G401 (cell line): ENCODE measurements around the gene MCMBP. TPM values are rescaled to one million over a fixed set of nuclear protein-coding genes. Genes with fewer than 3 reads are reported as not detected.
A peak's percentile ranks its signal among the peaks of the same experiment; 100 is the strongest.
"Not testable (repeated sequence)": the region's sequence is repeated elsewhere in the genome, so short reads cannot be mapped to it uniquely, and the experiment has no call there.

Experiments
- DNase-seq: peaks from one replicate; pipeline ENCODE4 v3.0.0-alpha.2; 2015; ENCODE audit warnings: low spot score
- in situ Hi-C: cut with HindIII; loops from 2 replicates; pipeline ENCODE4 v1.10.0; 2016; ENCODE audit warnings: low sequenced_read_pairs, mixed read lengths
- total RNA-seq: library from RNA; depleted of rRNA; stranded (reverse); fragments of >200 nt; shearing (Covaris generic); gene quantifications from 2 replicates; pipeline ENCODE4 v1.2.3, GENCODE V29; 2014; rRNA removed

Gene MCMBP, protein sequence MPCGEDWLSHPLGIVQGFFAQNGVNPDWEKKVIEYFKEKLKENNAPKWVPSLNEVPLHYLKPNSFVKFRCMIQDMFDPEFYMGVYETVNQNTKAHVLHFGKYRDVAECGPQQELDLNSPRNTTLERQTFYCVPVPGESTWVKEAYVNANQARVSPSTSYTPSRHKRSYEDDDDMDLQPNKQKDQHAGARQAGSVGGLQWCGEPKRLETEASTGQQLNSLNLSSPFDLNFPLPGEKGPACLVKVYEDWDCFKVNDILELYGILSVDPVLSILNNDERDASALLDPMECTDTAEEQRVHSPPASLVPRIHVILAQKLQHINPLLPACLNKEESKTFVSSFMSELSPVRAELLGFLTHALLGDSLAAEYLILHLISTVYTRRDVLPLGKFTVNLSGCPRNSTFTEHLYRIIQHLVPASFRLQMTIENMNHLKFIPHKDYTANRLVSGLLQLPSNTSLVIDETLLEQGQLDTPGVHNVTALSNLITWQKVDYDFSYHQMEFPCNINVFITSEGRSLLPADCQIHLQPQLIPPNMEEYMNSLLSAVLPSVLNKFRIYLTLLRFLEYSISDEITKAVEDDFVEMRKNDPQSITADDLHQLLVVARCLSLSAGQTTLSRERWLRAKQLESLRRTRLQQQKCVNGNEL
- total RNA-seq = 31.4 and 38.1 TPM in 2 replicates

GRCh38 chr10:119872610-119872859 is at the start of gene MCMBP:
Gene MCMBP, minus strand, starts transcription at chr10:119872843. Its CDS starts 259 bp downstream, at chr10:119872584.
- DNase-seq = no peak

GRCh38 chr10:119919826-119920225 is 47.2 kb upstream of the MCMBP start:
- no peak for DNase-seq
- in situ Hi-C loops = no loop called here

More at GRCh38 chr10:119872610-119872859, at the start of gene MCMBP:
- in situ Hi-C loops = no loop called here

- in situ Hi-C loops = no loop called here
- no peak for DNase-seq
Measured at GRCh38 chr10:119919271-119919670, 46.6 kb upstream of the MCMBP start.

DNA sequence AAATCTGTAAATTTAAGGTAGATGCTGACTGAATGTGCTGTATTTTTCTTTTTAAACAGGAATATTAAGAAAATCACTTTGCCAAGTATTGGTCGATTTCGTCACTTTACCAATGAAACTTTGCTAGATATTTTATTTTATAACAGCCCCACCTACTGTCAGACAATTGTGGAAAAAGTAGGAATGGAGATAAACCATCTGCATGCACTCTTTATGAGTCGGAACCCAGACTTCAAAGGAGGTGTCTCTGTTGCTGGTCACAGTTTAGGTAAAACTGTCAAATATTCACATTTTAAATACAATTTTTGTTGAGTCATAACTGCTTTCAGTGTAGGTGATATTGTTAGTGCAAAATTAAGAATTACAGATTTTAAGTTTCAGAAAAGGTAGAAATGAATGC is 45.1 kb upstream of the MCMBP start:
- DNase-seq = no peak
- in situ Hi-C loops = no loop called here

GRCh38 chr10:119910689-119911088 is 38.0 kb upstream of the MCMBP start:
- in situ Hi-C loops = no loop called here
- DNase-seq = no peak

- in situ Hi-C loops = no loop called here
- DNase-seq = no peak
Measured at GRCh38 chr10:119908166-119908565, 35.5 kb upstream of the MCMBP start.

DNA sequence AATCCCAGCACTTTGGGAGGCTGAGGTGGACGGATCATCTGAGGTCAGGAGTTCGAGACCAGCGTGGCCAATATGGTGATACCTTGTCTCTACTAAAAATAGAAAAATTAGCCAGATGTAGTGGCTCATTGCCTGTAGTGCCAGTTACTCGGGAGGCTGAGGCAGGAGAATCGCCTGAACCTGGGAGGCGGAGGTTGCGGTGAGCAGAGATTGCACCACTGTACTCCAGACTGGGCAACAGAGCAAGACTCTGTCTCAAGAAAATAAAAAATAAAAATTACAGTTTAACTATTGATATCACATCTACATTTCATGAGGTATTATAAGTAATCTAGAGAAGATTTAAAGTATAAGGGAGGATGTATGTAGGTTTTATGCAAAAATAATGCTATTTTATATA is 35.1 kb upstream of the MCMBP start:
- in situ Hi-C loops, DNase-seq: not testable (repeated sequence)

DNA sequence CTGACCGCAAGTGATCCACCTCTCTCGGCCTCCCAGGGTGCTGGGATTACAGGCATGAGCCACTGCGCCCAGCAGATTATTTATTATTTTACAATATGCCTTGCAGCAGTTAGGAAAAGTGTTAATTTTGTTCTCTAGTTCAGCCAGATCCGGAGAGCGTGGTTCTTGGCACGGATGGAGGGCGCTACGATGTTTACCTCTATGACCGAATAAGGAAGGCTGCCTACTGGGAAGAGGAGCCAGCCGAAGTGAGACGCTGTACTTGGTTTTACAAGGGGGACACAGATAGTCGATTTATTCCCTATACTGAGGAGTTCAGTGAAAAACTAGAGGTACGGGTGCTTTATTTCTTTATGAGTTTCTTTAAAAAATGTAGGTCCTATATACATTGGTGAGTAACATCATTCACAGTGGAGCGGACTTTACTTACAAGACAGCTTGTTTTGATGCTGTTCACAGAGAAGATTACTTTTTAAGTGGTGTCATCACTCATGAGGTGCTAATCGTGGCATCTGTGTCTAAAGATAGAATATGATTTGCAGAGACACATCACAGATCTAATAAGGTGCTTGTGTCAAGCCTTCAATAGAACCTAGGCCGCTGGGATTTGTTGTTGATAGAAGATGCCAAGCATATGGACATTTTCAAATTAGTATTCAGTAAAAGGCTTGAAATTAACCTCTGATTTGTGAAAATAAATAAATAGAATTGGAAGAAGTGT is 31.5 kb upstream of the MCMBP start:
- DNase-seq = no peak
- in situ Hi-C loops = no loop called here

- DNase-seq = no peak
- in situ Hi-C loops = no loop called here
Measured at GRCh38 chr10:119898577-119898976, 25.9 kb upstream of the MCMBP start.

GRCh38 chr10:119896937-119897770 is 24.5 kb upstream of the MCMBP start:
- DNase-seq = peak; percentile 56
- in situ Hi-C loops = no loop called here

DNA sequence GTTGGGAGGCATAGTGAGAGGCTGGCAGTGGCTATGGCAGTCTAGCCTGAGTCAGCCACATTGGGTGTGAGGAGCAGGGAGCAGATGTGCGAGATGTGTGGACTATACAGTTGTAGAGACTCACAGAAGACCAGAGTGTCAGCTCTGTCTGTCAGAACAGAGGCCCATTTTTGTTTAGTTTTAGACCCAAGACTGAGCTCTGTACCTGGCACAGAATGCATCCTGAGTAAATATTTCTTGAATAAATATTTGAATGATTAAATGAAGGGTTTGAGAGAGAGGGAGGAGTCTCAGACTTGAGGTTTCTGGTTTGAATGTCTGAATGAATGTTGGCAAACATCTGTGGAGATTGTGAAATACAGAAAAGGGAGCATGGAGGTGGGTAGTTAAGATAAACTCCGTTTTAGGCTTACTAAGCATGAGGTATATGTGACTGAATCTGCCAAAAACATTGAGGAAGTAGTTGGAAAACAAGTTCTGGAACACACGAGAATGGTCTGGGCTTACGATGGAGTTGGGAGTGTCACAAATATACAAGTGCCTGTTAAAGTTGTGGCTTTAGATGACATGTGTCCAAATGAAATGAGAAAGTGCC is 23.5 kb upstream of the MCMBP start:
- in situ Hi-C loops = no loop called here
- no peak for DNase-seq

- DNase-seq = no peak
- in situ Hi-C loops = no loop called here
Measured at GRCh38 chr10:119893845-119894427, 21.3 kb upstream of the MCMBP start.

DNA sequence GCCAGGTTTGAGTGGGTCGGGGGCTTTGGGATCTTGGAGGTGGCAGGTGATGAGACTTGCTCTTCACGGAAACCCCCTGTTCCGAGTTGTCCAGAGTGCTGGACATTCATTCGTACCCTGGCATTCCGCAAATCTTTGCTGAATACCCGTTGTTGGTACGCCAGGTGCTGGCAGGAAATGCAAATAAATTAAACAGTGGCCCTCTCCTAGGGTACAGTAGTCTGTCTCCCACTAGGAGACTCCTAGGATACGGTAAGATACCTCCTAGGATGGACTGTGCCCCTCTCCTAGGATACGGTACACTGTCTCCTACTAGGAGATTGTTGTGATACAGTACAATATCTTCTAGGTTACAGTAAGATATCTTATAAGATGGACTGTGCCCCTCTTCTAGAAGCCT is 20.4 kb upstream of the MCMBP start:
- in situ Hi-C loops = no loop called here
- DNase-seq = no peak

DNA sequence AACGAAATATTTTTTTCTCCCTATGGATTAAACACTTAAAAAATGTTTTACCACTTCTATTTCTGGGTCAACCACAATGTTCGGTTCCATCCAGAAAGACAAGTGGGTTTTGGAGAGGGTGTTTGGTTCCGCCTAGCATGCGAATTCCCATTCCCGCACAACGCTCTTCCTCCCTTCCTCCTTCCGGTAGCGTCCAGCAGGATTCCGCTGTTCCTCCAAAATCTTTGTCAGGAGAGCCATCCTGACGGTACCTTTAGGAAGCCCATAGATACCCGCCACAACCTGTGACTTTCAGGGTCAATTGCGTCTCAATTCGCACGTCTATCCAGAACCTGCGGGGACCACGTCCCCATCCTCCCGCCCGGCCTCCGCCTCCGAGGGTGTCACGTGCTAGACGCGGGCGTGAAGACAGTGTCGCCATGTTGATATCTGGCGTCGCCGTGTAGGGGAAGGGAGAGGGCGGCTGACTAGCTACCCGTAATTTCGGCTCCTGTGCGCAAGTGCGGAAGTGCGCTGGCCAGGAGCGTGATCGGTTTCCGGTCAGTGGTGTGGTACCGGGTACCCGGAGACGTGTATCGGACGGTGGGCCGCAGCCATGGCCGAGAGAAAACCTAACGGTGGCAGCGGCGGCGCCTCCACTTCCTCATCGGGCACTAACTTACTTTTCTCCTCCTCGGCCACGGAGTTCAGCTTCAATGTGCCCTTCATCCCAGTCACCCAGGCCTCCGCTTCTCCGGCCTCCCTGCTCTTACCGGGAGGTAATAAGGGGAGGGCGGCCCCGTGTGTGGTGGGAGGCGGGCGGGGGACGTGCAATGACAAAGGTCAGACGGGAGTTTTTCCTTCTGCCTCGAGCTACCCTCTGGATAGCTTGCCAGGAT is 19.8 kb upstream of the MCMBP start, which contains the start of gene SEC23IP:
Gene SEC23IP (plus strand): TSS at position 543 of the 878 bp plus-strand sequence. CDS start 53 bp downstream, at position 596.
- peak; percentile 98 for DNase-seq
- in situ Hi-C loops = no loop called here

DNA sequence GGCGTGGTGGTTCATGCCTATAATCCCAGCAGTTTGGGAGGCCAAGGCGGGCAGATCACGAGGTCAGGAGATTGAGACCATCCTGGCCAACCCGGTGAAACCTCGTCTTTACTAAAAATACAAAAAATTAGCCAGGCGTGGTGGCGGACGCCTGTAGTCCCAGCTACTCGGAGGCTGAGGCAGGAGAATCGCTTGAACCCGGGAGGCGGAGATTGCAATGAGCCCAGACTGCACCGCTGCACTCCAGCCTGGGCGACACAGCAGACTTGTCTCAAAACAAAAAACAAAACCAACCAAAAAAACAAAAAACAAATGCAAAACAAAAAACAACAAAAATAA is 19.2 kb upstream of the MCMBP start:
- DNase-seq, in situ Hi-C loops: not testable (repeated sequence)

GRCh38 chr10:119890307-119890706 is 17.7 kb upstream of the MCMBP start:
- DNase-seq, in situ Hi-C loops: not testable (repeated sequence)

DNA sequence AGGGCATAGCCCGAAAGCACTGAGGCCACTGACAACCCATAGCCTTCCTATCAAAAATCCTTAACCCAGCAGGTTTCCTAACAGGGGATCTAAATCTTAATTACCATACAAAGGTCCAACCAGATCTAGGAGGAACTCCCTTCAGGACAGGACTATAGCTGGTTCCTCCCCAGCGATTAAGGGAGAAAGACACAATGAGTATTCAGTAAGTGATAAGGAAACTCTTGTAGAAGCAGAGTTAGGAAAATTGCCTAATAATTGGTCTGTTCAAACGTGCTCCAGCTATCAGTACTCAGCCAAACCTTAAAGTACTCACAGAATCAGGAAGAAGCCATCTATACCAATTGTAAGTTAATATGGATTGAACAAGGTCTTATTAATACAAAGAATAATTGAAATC is 16.6 kb upstream of the MCMBP start:
- DNase-seq, in situ Hi-C loops: not testable (repeated sequence)

DNA sequence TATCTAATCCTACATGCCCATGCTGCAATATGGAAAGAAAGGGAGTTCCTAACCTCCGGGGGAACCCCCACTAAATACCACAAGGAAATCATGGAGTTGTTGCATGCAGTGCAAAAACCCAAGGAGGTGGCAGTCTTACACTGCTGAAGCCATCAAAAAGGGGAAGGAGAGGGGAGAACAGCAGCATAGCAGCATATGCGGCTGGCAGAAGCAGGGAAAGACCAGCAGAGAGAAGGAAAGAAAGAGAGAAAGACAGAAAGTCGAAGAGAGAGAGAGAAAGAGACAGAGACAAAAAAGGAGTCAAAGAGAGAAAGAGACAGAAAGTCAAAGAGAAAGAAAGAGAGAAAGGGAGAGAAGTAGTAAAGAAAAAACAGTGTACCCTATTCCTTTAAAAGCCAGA is 16.1 kb upstream of the MCMBP start:
- in situ Hi-C loops, DNase-seq: not testable (repeated sequence)
